Putamen (tissue), 1 donor: ENCODE data around the gene NRL.
A peak's percentile ranks its signal among the peaks of the same experiment; 100 is the strongest.

ENCODE experiments used
- DNase-seq: peaks from one replicate; pipeline ENCODE4 v3.0.0-alpha.2; 2016; ENCODE audit warnings: low spot score

NRL gene

GRCh38 chr14:24098927-24099813 is 15.6 kb downstream of the NRL start:
- DNase-seq, result no peak

- DNase-seq, result no peak
These were observed 16.4 kb downstream of the NRL start for GRCh38 chr14:24098229-24098926.

- no peak for DNase-seq
These were observed 18.1 kb downstream of the NRL start for GRCh38 chr14:24096545-24097181.

- no peak for DNase-seq
These were observed 19.3 kb downstream of the NRL start for GRCh38 chr14:24095271-24096068.

GRCh38 chr14:24094841-24095270 is 19.9 kb downstream of the NRL start:
- no peak for DNase-seq

DNA sequence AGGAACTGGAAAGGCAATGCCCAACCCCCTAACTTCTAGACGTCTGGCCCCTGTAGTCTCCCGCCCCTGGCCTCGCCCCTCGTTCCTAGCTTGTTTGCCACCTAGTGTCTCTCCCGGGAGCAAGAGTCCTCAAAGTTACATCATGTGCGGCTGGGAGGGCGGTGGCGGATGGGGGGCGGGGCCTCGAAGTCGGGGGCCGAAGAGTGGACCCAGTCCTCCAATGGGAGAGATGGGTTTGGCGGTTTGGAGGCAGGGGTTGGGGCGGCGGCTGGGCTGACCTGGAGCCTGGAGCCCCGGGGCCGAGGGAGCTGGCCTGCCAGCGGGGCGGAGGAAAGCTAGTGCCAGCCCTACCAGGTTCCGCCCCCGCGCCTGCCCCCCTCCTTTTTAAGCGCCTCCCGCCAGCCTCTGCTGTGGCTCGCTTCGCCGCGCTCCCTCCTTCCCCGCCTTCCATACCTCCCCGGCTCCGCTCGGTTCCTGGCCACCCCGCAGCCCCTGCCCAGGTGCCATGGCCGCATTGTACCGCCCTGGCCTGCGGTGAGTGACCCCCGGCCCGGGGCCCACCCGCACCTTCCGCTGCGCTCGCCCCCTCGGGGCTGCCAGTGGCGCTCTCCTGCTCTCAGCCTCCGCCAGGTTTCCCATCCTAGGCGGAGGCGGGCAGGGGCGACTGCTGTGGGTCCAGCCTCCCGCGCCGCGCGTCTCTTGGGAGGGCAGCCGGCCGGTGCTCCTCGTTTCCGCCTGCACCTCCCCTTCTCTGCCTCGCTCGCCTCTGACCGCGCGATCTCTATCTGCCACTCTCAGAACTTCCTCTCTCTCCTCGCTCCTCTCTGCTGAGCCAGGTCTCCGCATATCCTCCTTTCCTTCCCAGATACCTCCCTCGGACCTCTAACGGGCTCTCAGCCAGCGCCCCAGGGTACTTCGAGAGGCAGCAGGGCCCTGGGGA is 20.6 kb downstream of the NRL start, which contains the start of gene PCK2:
Gene PCK2 (plus strand): TSS at position 411 of the 940 bp plus-strand sequence. CDS start 95 bp downstream, at position 506.
- DNase-seq, result peak; percentile 54

DNA sequence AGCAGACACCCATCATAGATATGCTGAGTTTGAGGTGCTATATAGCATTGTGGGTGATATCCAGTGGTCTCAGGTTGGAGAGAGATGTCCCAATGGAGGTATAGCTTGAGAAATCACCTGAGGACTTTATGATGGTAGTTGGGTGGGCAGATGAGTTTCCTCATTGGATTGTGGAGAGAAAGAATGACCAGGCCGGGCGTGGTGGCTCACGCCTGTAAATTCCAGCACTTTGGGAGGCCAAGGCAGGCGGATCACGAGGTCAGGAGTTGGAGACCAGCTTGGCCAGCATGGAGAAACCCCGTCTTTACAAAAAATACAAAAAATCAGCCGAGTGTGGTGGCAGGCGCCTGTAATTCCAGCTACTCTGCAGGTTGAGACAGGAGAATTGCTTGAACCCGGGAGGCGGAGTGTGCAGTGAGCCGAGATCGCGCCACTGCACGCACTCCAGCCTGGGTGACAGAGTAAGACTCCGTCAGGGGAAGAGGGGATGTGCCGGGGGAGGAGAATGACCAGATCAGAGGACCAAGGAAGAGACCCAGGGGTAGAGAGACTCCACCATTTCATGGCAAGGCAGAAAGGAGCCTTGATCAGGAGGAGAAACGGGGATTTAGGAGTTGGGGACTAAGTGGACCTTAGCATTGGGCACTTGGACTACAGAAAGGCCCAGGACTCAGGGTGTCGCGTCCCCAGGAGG is 21.4 kb downstream of the NRL start:
- no peak for DNase-seq

GRCh38 chr14:24092505-24093206 is 22.1 kb downstream of the NRL start:
- DNase-seq, result no peak

DNA sequence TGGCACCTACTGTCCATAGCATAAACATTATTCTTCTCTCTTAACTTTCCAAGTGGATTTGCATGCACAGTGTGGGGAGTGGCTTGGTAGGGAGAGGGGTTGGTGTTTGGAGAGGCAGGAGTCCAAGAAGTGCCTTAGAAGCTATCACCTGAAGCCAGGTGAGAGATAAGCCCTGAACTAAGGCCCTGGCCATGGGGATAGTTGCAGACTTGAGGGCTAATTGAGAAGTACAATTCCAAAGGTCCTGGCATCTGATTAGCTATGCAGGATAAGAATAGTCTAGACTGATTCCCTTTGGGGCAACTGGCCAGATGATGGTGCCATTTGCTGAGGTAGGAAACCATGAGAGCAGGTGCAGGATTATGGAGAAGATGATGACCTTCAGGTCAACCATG is 22.6 kb downstream of the NRL start:
- DNase-seq, result no peak

DNA sequence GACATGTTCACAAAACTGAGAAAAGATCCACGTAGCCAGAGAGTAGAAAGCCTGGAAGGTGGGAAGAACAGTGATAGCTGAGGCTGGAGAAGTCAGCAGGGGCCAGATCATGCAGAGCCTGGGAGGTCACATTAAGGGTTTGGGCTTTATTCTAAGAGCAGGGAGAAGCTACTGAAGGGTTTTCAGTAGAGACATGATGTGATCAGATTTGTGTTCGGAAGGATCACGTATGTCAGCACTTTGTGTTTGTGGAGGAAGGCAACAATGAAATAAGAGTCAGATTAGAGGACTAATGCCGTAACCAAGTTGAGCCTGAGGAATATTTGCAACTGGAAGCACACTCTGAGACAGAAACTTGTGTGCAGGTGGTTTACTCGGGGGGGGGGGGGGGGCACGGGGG is 24.9 kb downstream of the NRL start:
- no peak for DNase-seq

- no peak for DNase-seq
These were observed 26.7 kb downstream of the NRL start for GRCh38 chr14:24088095-24088494.

GRCh38 chr14:24087004-24087403 is 27.7 kb downstream of the NRL start:
- no peak for DNase-seq

DNA sequence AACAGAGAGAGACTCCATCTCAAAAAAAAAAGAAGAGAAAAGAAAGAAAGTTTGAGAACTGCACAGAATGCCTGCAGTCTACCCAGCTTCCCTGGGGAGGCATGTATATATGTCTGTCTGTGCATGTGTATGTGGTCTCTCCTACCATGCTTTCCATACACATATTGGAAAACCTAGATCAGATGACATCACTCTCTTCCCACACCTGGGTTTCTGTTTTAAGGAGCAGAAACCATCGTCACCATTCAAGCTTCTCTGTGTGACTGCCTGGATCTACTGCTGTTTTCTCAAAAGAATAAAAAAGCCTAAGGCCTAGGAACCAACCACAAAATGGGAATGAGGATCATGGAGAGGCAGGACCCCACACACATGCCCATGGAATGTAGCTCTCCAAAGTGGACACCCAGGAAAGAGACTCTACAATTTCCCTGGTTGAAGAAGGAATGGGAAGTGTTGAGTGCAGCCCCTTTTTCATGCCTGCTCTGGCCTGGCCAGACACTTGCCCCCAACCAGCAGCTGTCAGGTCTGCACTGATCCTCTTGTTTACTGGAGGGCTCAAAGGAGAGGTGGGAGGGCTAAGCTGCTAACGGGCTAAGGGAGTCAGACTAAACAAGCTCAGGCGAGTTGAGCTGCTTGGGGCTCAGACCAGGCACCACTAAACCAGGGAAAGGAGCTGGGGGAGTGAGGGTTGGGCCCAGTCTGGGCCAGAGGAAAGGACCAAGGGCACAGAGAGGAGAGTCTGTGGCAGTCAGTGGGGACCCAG is 28.4 kb downstream of the NRL start:
- no peak for DNase-seq

- DNase-seq, result no peak
These were observed 29.5 kb downstream of the NRL start for GRCh38 chr14:24085215-24085614.

DNA sequence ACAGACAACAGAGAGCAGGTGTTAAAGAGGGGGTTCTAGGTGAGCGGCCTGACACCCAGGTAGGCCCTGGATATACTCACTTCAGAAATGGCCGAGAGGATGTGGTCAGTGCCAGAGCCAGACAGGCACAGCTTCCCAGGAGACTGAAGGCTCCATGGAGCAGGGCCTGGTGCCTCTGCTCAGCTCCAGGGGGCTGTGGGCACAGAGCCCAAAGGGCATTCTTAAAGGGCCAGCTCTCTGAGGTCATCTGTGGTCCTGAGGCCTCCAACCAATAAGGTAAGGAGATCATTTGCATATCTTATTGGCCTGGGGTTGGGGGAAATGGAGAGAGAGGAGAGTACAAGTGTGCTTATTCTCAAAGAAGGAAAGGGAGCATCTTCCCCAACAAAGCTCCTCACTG is 30.3 kb downstream of the NRL start:
- no peak for DNase-seq

DNA sequence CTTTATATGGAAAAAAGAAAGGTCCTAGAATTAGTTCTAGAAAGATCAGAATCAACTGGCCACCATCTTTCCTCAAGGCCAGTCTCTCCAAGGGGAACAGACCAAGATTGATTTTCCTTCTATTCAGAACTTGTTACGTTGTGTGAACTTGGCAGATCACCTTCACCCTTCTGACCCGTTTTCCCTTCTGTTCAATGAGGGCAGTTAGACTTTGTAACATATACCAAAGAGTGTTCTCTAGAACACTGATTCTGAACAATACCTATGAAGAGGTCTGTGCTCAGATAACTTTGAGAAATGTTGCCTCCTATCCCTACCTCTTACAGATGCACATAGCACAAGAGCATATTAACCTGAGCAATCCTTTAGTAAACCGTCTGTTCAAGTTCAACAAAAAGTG is 31.3 kb downstream of the NRL start:
- DNase-seq, result no peak

GRCh38 chr14:24082411-24083080 is 32.2 kb downstream of the NRL start:
- no peak for DNase-seq

DNA sequence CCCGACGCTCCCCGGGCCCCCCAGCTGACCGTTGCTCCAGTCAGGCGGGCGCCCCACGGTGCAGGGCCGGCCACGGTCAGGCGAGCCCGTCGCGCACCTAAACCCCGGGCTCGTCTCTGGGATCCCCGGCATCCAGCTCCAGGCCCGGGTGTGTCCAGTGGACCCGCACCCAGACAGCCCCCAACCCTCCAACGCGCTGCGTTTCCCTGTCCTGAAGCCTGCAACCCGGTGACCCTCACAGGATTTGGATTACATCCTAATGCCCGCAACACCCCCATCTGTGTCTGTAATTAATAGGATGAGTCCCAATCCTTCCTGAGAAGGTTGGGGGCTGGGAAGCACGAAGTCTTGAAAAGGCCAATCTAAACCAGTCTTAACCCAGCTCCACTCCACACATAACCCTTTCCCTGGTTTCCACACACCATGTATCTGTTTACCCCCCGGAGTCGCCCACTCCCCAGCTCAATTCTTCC is 33.0 kb downstream of the NRL start:
- no peak for DNase-seq
